Measurements from ENCODE around the gene CRTAC1. TPM values are rescaled to one million over a fixed set of nuclear protein-coding genes. Genes with fewer than 3 reads are reported as not detected.

CRTAC1 gene
- total and polyA plus RNA-seq, 10 of the 15 experiments (the other 5 are each of a cell fraction or from before 2014, with no cell fraction given): 0.10 TPM; not detected in 9

DNA sequence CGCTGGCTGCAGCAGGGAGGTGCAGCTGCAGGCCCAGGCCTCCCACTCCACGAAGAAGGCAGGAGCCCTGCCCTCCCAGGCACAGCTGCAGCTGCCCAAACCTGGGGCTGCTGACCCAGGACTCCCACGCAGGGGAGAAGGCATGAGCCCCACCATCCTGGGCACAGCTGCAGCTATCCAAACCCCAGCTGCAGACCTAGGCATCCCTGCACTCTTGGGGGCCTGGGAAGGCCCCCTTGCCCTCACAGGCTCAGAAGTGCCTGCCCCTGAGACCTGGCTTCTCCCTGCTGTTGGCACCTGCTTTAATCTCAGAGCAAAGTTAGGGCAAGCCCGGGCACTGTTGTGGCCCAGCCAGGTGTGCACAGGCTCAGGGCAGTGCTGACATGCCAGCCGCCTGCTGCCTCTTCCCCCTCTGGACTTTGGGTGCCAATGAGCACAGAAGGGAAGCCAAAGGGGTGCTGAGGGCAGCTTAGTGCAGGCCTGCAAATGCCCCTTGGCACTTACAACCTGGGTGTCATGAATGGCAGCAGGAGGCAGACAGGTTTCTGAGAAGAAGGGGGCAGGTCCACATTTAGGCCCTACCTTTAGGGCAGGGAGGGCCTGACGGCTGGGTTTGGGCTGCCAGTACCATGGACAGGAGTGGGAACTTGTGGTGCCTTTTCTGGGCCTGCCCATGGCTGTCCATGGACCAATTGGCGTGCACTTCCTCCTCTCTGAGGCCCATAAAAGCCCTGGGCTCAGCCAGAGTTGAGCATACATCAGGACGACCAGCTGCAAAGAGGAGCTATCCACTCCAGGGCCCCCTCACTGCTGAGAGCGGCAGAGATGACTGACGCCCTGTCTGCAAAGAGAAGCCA is 31.1 kb downstream of the CRTAC1 start:
- in situ Hi-C loops (cut with MboI) (no loop called here), intact Hi-C loops (cut with micrococcal nuclease; ENCODE audit: unreplicated experiment) (loop anchor here (10.0 kb wide), 1 partner anchor 56 kb away; no protein-coding TSS in a partner anchor)
- no peak for ATAC-seq
- DNase-seq (ENCODE audit: low read depth, low spot score): no peak
- Histone ChIP-seq H3K4me3 (no peak overlapping the region), H3K9ac (ENCODE audit: control insufficient read depth, insufficient read depth, low read length) (no peak overlapping the region), H3K9me3 (replicated peaks; ENCODE audit: control insufficient read depth, insufficient read depth, low read length) (no peaks in the 10 kb centered on the region; the same call in 2 of the 3 replicates), H3K79me2 (ENCODE audit: control insufficient read depth, insufficient read depth, low read length) (no peaks in the 10 kb centered on the region), H2AFZ (ENCODE audit: control insufficient read depth, low read depth, low read length) (no peak overlapping the region), H3K27me3 (replicated peaks in 1 of 2; ENCODE audit: control insufficient read depth in 2 of 2, insufficient read depth in 2 of 2, low read length in 1 of 2) (no peaks in the 10 kb centered on the region), H3K27ac (ENCODE audit: control insufficient read depth, insufficient read depth) (no peak overlapping the region), H4K20me1 (ENCODE audit: control insufficient read depth, insufficient read depth) (no peaks in the 10 kb centered on the region), H3K4me1 (ENCODE audit: control insufficient read depth, insufficient read depth, low read length) (no peaks in the 10 kb centered on the region), H3K36me3 (ENCODE audit: control insufficient read depth in 2 of 2, insufficient read depth in 2 of 2, low read length in 1 of 2) (no peaks in the 10 kb centered on the region), H3K4me2 (ENCODE audit: control insufficient read depth, insufficient read depth) (no peak overlapping the region)
- ChIA-PET CTCF (no interaction called here), RAD21 (ENCODE audit: unreplicated experiment) (no interaction called here), POLR2A (interaction anchor here (1.5 kb wide), 1 partner anchor 8 kb away, joined by 4 read pairs; no protein-coding TSS in a partner anchor), SMC1A (ENCODE audit: uncharacterized antibody, unreplicated experiment) (no interaction called here)
- WGBS (ENCODE audit: insufficient coverage, insufficient replicate concordance, low lambda C conversion rate, missing lambda C conversion rate): 30% methylated on average over 10 of the region's 10 CpGs
- no TSS peak for BruUV-seq (replicated peaks)
- FAIRE-seq: no peak
- TF ChIP-seq, protein P1, sequence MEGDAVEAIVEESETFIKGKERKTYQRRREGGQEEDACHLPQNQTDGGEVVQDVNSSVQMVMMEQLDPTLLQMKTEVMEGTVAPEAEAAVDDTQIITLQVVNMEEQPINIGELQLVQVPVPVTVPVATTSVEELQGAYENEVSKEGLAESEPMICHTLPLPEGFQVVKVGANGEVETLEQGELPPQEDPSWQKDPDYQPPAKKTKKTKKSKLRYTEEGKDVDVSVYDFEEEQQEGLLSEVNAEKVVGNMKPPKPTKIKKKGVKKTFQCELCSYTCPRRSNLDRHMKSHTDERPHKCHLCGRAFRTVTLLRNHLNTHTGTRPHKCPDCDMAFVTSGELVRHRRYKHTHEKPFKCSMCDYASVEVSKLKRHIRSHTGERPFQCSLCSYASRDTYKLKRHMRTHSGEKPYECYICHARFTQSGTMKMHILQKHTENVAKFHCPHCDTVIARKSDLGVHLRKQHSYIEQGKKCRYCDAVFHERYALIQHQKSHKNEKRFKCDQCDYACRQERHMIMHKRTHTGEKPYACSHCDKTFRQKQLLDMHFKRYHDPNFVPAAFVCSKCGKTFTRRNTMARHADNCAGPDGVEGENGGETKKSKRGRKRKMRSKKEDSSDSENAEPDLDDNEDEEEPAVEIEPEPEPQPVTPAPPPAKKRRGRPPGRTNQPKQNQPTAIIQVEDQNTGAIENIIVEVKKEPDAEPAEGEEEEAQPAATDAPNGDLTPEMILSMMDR (IDR thresholded peaks at IDR 0.05 in 2 of 3, conservative IDR thresholded peaks at IDR 0.05 in 1 of 3; ENCODE audit: control insufficient read depth in 2 of 3, extremely low read depth in 1 of 3, insufficient read depth in 1 of 3, low read depth in 3 of 3, low read length in 3 of 3): no peak
- TF ChIP-seq BMI1 (IDR thresholded peaks at IDR 0.05; ENCODE audit: borderline replicate concordance) (no peak), BCL11A (IDR thresholded peaks at IDR 0.05; ENCODE audit: low read depth, low read length) (no peak), TCF3 (IDR thresholded peaks at IDR 0.05; ENCODE audit: borderline replicate concordance, insufficient read depth, low read depth, low read length) (no peak)
- TF ChIP-seq, protein P2, sequence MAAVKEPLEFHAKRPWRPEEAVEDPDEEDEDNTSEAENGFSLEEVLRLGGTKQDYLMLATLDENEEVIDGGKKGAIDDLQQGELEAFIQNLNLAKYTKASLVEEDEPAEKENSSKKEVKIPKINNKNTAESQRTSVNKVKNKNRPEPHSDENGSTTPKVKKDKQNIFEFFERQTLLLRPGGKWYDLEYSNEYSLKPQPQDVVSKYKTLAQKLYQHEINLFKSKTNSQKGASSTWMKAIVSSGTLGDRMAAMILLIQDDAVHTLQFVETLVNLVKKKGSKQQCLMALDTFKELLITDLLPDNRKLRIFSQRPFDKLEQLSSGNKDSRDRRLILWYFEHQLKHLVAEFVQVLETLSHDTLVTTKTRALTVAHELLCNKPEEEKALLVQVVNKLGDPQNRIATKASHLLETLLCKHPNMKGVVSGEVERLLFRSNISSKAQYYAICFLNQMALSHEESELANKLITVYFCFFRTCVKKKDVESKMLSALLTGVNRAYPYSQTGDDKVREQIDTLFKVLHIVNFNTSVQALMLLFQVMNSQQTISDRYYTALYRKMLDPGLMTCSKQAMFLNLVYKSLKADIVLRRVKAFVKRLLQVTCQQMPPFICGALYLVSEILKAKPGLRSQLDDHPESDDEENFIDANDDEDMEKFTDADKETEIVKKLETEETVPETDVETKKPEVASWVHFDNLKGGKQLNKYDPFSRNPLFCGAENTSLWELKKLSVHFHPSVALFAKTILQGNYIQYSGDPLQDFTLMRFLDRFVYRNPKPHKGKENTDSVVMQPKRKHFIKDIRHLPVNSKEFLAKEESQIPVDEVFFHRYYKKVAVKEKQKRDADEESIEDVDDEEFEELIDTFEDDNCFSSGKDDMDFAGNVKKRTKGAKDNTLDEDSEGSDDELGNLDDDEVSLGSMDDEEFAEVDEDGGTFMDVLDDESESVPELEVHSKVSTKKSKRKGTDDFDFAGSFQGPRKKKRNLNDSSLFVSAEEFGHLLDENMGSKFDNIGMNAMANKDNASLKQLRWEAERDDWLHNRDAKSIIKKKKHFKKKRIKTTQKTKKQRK (IDR thresholded peaks at IDR 0.05; ENCODE audit: low read depth, low read length): no peak
- TF ChIP-seq, protein P3, sequence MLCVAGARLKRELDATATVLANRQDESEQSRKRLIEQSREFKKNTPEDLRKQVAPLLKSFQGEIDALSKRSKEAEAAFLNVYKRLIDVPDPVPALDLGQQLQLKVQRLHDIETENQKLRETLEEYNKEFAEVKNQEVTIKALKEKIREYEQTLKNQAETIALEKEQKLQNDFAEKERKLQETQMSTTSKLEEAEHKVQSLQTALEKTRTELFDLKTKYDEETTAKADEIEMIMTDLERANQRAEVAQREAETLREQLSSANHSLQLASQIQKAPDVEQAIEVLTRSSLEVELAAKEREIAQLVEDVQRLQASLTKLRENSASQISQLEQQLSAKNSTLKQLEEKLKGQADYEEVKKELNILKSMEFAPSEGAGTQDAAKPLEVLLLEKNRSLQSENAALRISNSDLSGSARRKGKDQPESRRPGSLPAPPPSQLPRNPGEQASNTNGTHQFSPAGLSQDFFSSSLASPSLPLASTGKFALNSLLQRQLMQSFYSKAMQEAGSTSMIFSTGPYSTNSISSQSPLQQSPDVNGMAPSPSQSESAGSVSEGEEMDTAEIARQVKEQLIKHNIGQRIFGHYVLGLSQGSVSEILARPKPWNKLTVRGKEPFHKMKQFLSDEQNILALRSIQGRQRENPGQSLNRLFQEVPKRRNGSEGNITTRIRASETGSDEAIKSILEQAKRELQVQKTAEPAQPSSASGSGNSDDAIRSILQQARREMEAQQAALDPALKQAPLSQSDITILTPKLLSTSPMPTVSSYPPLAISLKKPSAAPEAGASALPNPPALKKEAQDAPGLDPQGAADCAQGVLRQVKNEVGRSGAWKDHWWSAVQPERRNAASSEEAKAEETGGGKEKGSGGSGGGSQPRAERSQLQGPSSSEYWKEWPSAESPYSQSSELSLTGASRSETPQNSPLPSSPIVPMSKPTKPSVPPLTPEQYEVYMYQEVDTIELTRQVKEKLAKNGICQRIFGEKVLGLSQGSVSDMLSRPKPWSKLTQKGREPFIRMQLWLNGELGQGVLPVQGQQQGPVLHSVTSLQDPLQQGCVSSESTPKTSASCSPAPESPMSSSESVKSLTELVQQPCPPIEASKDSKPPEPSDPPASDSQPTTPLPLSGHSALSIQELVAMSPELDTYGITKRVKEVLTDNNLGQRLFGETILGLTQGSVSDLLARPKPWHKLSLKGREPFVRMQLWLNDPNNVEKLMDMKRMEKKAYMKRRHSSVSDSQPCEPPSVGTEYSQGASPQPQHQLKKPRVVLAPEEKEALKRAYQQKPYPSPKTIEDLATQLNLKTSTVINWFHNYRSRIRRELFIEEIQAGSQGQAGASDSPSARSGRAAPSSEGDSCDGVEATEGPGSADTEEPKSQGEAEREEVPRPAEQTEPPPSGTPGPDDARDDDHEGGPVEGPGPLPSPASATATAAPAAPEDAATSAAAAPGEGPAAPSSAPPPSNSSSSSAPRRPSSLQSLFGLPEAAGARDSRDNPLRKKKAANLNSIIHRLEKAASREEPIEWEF (IDR thresholded peaks at IDR 0.05; ENCODE audit: insufficient replicate concordance, low read depth, low read length): no peak

Measured in GM12878 (cell line).